Measurements from ENCODE around the gene ZEB1.

ZEB1 gene

GRCh38 chr10:31395695-31396094 lies 76.7 kb downstream of the ZEB1 start:
- H3K4me3 ChIP-seq (ENCODE audit: low read depth, low read length), result no peak overlapping the region
- no peak for TF ChIP-seq CTCF (IDR thresholded peaks at IDR 0.05; ENCODE audit: low read depth, low read length)
- no peak for DNase-seq
- peaks cover 2% of the 10 kb centered on the region; the same call in 1 of the 2 replicates for H3K4me1 ChIP-seq
- no peaks in the 10 kb centered on the region for H3K9me3 ChIP-seq
- H3K36me3 ChIP-seq, result peaks cover under 1% of the 10 kb centered on the region; the same call in 1 of the 2 replicates
- H3K27me3 ChIP-seq, result no peaks in the 10 kb centered on the region

DNA sequence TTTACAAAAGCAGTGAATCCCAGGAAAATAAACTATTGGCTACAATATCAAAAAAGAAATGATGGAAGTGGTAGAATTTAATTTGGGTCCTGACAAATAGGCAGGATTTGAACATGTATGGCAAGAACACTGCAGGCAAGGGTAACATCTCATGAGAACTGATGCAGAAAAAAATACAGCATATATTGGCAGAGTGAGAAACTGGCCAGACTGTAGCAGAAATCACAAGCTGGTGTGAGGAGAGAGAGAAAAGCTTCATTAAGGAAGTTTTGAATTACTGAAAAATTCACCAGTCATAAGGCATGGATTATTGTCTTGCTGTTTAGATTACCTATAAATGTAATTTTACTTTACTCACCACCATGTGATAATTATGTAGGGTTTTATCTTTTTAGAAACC lies 77.4 kb downstream of the ZEB1 start:
- no peaks in the 10 kb centered on the region; the same call in 1 of the 2 replicates for H3K36me3 ChIP-seq

GRCh38 chr10:31397852-31398251 lies 78.8 kb downstream of the ZEB1 start:
- H3K9me3 ChIP-seq, result no peaks in the 10 kb centered on the region
- H3K4me1 ChIP-seq, result peaks cover 2% of the 10 kb centered on the region; the same call in 1 of the 2 replicates
- H3K36me3 ChIP-seq, result no peaks in the 10 kb centered on the region
- H3K27me3 ChIP-seq, result no peaks in the 10 kb centered on the region
- no peak for DNase-seq
- no peak overlapping the region for H3K4me3 ChIP-seq (ENCODE audit: low read depth, low read length)
- no peak for TF ChIP-seq CTCF (IDR thresholded peaks at IDR 0.05; ENCODE audit: low read depth, low read length)

More for the DNA sequence above, 77.4 kb downstream of the ZEB1 start:
- DNase-seq, result no peak
- Histone ChIP-seq H3K27me3 (no peaks in the 10 kb centered on the region), H3K4me3 (ENCODE audit: low read depth, low read length) (no peak overlapping the region), H3K9me3 (no peaks in the 10 kb centered on the region), H3K4me1 (peaks cover 2% of the 10 kb centered on the region; the same call in 1 of the 2 replicates)
- TF ChIP-seq CTCF (IDR thresholded peaks at IDR 0.05; ENCODE audit: low read depth, low read length), result no peak

DNA sequence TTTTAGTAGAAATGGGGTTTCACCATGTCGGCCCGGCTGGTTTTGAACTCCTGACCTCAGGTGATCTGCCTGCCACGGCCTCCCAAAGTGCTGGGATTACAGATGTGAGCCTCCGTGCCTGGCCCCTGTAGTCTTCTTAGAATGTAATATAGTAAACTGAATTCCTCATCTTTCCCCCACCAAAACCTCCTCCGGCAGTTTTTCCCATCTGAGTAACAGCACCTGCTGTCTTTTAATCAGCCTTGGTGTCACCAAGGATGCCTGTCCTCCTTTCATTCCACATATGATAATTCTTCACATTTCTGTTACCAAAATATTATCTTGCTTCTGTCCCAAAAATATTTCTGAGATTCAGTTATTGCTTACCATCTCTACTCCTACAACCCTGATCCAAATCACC lies 80.2 kb downstream of the ZEB1 start:
- no peak overlapping the region for H3K4me3 ChIP-seq (ENCODE audit: low read depth, low read length)

DNA sequence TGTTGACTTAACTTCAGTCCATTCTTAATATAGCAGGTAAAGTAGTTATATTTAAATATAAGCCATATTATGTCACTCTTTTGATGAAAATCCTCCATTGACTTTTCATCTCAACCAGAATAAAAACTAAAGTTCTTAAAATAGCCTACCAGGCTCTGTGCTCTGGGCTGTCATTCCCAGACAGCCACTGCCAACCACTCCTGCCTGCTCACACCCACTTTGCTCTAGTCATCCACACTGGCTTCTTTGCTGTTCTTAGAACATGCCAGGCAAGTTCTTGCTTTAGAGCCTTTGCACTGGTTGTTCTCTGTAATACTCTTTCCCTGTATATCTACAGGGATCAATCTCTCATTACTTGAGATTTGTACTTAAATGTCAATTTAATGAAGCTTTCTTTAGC lies 80.6 kb downstream of the ZEB1 start:
- no peak for TF ChIP-seq CTCF (IDR thresholded peaks at IDR 0.05; ENCODE audit: low read depth, low read length)
- H3K36me3 ChIP-seq, result no peaks in the 10 kb centered on the region
- peaks cover 4% of the 10 kb centered on the region; the same call in 1 of the 2 replicates for H3K4me1 ChIP-seq
- H3K27me3 ChIP-seq, result no peaks in the 10 kb centered on the region
- H3K4me3 ChIP-seq (ENCODE audit: low read depth, low read length), result no peak overlapping the region
- H3K9me3 ChIP-seq, result no peaks in the 10 kb centered on the region
- no peak for DNase-seq

More for the DNA sequence above, 80.2 kb downstream of the ZEB1 start:
- Histone ChIP-seq H3K4me1 (peaks cover 2% of the 10 kb centered on the region; the same call in 1 of the 2 replicates), H3K27me3 (no peaks in the 10 kb centered on the region), H3K36me3 (no peaks in the 10 kb centered on the region), H3K9me3 (no peaks in the 10 kb centered on the region)
- TF ChIP-seq CTCF (IDR thresholded peaks at IDR 0.05; ENCODE audit: low read depth, low read length), result no peak
- DNase-seq, result no peak

DNA sequence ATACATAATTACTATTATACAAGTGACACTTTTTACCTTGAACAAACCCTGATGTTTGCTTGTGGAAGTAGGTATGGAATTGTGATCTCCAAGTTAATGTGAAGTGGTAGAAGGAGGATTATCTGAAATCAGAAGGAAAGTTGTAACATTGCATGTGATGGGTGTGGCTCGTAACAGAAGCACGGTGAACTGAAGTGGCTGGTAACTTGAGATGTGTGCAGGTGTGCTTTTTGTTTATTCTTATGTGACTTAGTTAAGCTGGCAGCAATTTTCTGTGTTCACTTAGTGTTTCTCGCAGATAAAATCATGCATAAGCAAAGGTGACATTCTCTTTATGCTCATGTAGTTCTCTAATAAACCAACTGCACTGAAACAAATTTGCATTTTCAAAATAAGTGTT lies 82.3 kb downstream of the ZEB1 start:
- Histone ChIP-seq H3K9me3 (no peaks in the 10 kb centered on the region), H3K4me3 (ENCODE audit: low read depth, low read length) (no peak overlapping the region), H3K27me3 (no peaks in the 10 kb centered on the region), H3K4me1 (peaks cover 5% of the 10 kb centered on the region; the same call in 1 of the 2 replicates), H3K36me3 (no peaks in the 10 kb centered on the region)
- TF ChIP-seq CTCF (IDR thresholded peaks at IDR 0.05; ENCODE audit: low read depth, low read length), result no peak
- no peak for DNase-seq

Measured in BE2C (cell line).